PC-9 (cell line): ENCODE data around the gene MCTP2.

ENCODE experiments used
- EZH2 ChIP-seq: fragments of 200-600 bp; sonication (generic); IDR thresholded peaks from 2 replicates; pipeline ENCODE4 v1.8.0; 2017; ENCODE audit warnings: antibody characterized with exemption, low read depth
- TF ChIP-seq, protein P1 (sequence below): fragments of 200-600 bp; sonication (generic); conservative IDR thresholded peaks from 2 replicates; pipeline ENCODE4 v1.6.1; 2017; ENCODE audit warnings: mixed run types, antibody characterized with exemption, mild to moderate bottlenecking, moderate library complexity

DNA sequence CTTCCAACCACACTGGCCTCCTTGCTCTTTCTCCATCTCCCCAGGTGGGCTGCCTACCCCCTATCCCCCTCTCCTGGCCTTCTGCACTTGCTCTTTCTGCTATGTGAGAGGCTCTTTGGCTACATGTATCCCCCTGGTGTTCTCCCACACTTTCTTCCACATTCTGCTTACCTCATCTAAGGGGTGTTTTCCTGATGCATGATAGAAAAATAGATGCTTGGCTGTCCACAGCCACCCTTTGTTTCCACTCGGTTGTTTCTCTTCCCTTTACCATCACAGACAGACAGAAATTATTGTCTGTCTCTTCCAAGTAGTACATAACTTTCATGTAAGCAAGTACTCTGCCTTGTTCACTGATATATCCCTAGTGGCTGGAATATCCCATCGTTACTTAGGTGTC is 39.2 kb downstream of the MCTP2 start:
- TF ChIP-seq, protein P1, sequence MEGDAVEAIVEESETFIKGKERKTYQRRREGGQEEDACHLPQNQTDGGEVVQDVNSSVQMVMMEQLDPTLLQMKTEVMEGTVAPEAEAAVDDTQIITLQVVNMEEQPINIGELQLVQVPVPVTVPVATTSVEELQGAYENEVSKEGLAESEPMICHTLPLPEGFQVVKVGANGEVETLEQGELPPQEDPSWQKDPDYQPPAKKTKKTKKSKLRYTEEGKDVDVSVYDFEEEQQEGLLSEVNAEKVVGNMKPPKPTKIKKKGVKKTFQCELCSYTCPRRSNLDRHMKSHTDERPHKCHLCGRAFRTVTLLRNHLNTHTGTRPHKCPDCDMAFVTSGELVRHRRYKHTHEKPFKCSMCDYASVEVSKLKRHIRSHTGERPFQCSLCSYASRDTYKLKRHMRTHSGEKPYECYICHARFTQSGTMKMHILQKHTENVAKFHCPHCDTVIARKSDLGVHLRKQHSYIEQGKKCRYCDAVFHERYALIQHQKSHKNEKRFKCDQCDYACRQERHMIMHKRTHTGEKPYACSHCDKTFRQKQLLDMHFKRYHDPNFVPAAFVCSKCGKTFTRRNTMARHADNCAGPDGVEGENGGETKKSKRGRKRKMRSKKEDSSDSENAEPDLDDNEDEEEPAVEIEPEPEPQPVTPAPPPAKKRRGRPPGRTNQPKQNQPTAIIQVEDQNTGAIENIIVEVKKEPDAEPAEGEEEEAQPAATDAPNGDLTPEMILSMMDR = no peak
- no peak for TF ChIP-seq EZH2
